Pancreas (tissue), 10 donors: Measurements from ENCODE around the gene AAR2. TPM values are rescaled to one million over a fixed set of nuclear protein-coding genes. Genes with fewer than 3 reads are reported as not detected.

Experiments
- ATAC-seq, 4 donors: fragments of 200-7000 bp; cut with Tn5 transposase; one replicate each; pipeline versions ENCODE4 v1.8.0 to v1.9.1; 2020; ENCODE audit warnings: mild to moderate bottlenecking in 4 of 4, moderate library complexity in 4 of 4
- DNase-seq, 6 donors: peaks; one replicate each; pipeline ENCODE4 v3.0.0-alpha.2; 2020
- FAIRE-seq: peaks from 2 replicates; lab custom pipeline; 2012; peaks lifted over from hg19 to GRCh38; lab: Jason Lieb, UNC
- H3K27ac ChIP-seq, 4 donors: fragments of 200-600 bp; sonication (generic); 1 replicate in 3 of 4; 2 replicates in 1 of 4; pipeline versions ENCODE4 v1.5.0 to v1.8.0; 2020
- H3K27me3 ChIP-seq, 4 donors: fragments of 200-600 bp; one replicate each; pipeline ENCODE4 v1.8.0; 2021
- H3K36me3 ChIP-seq, 3 donors: fragments of 200-600 bp; sonication (generic) in 1 of 3; one replicate each; pipeline versions ENCODE4 v1.5.0 to v1.8.0; 2020 to 2021
- H3K4me1 ChIP-seq, 3 donors: fragments of 200-600 bp; one replicate each; pipeline ENCODE4 v1.8.0; 2021
- H3K4me3 ChIP-seq, 4 donors: fragments of 200-600 bp; sonication (generic) in 2 of 4; one replicate each; pipeline versions ENCODE4 v1.5.0 to v1.8.0; 2020 to 2021
- H3K9me3 ChIP-seq, 4 donors: fragments of 200-600 bp; one replicate each; pipeline ENCODE4 v1.8.0; 2021
- WGBS, 2 donors: extraction: QIAGEN DNeasy Blood & Tissue Kit; methylation state at CpG; one replicate each; pipeline ENCODE4 v1.1.7; 2013; 5-methylcytosine and 5-hydroxymethylcytosine counted together
- intact Hi-C, 3 donors: fragments of 100-400 bp; cut with DNase I; formaldehyde crosslinking; loops; one replicate each; pipeline versions ENCODE4 v1.11.1 to v1.14.2; 2022
- polyA plus RNA-seq, 2 donors: library from polyadenylated mRNA; stranded (reverse); fragments of 200-250 nt; gene quantifications; one replicate each; pipeline ENCODE4 v1.2.3, GENCODE V29; 2013
- total RNA-seq, 6 donors: library from RNA; stranded (reverse); fragmentation: NEBNext Ultra II Directional in 4 of 6; extraction: Animal tissue kit (Norgen Biotek cat#: 25700) in 4 of 6; gene quantifications; one replicate each; pipeline versions ENCODE4 v1.2.1 to v1.2.4, GENCODE V29; 2021 to 2023
- TF ChIP-seq, protein P1 (sequence below), 4 donors: fragments of 200-600 bp; sonication (generic) in 3 of 4; IDR thresholded peaks; one replicate each; pipeline versions ENCODE4 v1.5.0 to v1.8.0; 2021; ENCODE audit warnings: antibody characterized with exemption in 4 of 4
- donor health status: healthy with polysubstance abuse.
- donor health status: DM: no; HTN: no; CAD: no; lungs with moderate emphysema.
- donor health status: DM: no; HTN: no; CAD: no.
- donor health status: control.
- donor health status: control.
- donor health status: Bipolar disorder and iron deficiency.
- donor health status: DM: yes; HTN: yes; CAD: no.
- donor health status: DM: no; HTN: no; CAD: no.
- donor health status: DM: no; HTN: no; CAD: no.
- donor health status: DM: yes; HTN: yes; CAD: no.

The AAR2 gene
- total and polyA plus RNA-seq, 8 donors = 7.0 to 18.0 (median 9.5) TPM

DNA sequence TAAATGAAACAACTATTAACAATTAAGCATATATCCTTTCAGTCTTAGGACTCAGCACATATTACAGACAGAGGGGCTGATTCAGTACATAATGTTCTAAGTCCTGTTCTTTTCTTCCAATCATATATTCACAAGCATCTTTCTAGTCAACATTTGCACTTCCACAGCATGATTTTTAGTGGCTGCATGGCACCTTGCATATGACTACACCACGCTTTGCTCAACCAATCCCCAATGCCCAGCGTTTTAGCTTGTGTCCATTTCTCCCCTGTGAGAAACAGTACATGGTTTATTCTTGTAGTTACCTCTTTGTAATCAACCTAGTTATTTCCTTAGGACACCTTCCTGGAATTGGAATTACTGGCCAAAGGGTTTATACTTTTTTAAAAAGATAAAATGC is 33.2 kb downstream of the AAR2 start:
- whole genome bisulfite sequencing, 2 donors = 52 to 74% methylated on average over 2 of the region's 2 CpGs

DNA sequence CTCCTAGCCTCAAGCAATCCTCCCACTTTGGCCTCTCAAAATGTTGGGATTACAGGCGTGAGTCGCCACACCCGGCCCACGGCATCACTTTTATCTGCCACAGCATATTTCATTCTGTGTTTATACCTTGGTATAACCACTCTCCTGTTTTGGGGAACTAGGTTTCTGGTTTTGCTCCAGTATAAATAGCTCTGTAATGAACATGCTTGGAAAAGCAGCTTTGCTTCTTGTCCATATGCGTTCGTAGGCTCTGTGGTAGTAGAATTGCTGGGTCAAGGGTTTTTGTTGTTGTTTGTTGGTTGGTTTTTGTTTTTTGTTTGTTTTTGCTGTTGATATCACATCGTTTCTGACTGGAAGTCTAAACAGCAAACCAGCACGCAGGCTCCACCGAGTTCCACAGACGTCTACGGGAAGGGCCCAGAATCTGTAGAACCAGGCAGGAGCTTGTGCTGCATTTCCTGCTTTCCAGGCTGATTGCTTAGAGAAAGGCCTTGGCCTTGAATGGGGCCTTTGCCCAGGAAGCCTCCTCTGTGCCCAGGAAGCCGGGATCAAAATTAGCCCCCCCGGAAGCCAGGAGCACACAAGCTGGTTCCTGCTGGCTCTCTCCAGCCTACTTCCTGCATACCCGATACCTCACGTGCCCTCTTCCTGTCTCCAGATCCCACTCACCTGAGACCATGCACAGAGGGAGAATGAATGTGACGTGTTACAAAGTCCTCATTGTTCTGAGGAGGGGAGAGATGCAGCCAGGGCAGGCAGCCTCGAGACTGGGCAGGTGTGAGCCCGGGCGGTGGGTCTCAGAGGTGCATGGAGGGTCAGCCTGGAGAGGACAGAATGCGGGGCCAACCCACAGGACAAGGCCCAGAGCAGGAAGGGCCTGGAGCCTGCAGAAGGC is 34.7 kb downstream of the AAR2 start:
- ATAC-seq (no peak), DNase-seq (no peak), FAIRE-seq (no peak)
- Histone ChIP-seq H3K27ac (no peak overlapping the region), H3K36me3 (no peaks in the 10 kb centered on the region), H3K4me1 (no peaks in the 10 kb centered on the region), H3K9me3 (no peaks in the 10 kb centered on the region), H3K27me3 (no peaks in the 10 kb centered on the region), H3K4me3 (no peak overlapping the region)
- TF ChIP-seq, protein P1, sequence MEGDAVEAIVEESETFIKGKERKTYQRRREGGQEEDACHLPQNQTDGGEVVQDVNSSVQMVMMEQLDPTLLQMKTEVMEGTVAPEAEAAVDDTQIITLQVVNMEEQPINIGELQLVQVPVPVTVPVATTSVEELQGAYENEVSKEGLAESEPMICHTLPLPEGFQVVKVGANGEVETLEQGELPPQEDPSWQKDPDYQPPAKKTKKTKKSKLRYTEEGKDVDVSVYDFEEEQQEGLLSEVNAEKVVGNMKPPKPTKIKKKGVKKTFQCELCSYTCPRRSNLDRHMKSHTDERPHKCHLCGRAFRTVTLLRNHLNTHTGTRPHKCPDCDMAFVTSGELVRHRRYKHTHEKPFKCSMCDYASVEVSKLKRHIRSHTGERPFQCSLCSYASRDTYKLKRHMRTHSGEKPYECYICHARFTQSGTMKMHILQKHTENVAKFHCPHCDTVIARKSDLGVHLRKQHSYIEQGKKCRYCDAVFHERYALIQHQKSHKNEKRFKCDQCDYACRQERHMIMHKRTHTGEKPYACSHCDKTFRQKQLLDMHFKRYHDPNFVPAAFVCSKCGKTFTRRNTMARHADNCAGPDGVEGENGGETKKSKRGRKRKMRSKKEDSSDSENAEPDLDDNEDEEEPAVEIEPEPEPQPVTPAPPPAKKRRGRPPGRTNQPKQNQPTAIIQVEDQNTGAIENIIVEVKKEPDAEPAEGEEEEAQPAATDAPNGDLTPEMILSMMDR (IDR thresholded peaks at IDR 0.05) = no peak
- 78 to 80% methylated on average over 20 of the region's 20 CpGs for WGBS, 2 donors
- intact Hi-C loops = no loop called here

More for the DNA sequence above, 33.2 kb downstream of the AAR2 start:
- FAIRE-seq (no peak), DNase-seq (no peak), ATAC-seq (no peak)
- H3K4me1 ChIP-seq = no peaks in the 10 kb centered on the region
- no peak overlapping the region for H3K27ac ChIP-seq
- H3K36me3 ChIP-seq = no peaks in the 10 kb centered on the region
- no peaks in the 10 kb centered on the region for H3K9me3 ChIP-seq
- TF ChIP-seq, protein P1 (IDR thresholded peaks at IDR 0.05) = no peak
- intact Hi-C loops = no loop called here
- no peak overlapping the region for H3K4me3 ChIP-seq
- no peaks in the 10 kb centered on the region for H3K27me3 ChIP-seq

DNA sequence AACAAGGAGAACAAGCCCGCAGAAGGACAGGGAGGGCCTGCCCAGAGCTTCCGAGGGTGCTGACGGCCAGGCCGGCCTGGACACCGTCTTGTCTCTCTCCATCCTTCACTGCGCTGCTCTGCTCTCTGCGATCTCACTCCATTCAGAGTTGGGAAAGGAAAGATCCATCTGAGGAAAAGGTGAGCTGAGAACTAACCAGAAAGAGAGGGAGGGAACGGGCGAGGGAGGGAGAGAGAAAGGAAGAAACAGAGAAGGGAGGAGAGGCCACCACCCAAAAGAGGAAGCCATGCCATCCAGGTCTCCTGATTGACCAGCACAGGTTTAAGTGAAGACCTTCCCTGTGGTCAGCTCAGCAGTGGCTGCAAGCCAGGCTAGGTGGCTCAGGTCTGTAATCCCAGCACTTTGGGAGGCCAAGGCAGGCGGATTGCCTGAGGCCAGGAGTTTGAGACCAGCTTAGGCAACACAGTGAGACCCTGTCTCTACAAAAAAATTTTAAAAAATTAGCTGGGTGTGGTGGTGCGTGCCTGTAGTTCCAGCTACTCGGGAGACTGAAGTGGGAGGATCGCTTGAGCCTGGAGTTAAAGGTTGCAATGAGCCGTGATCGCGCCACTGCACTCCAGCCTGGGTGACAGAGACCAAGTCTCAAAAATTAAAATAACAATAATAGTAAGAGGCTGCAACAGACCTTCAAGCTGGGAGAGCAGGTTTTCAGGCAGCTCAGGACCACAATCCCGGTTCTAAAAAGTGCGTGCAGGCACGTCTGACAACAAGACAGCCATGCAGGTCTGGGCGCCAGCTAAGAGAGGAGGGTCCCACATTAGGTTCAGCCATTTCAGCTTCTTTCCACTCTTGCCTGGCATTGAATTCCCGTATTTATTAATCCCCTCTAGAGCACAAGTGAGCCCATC is 35.6 kb downstream of the AAR2 start:
- H3K27me3 ChIP-seq = no peaks in the 10 kb centered on the region
- intact Hi-C loops = no loop called here
- no peaks in the 10 kb centered on the region for H3K4me1 ChIP-seq
- H3K36me3 ChIP-seq = no peaks in the 10 kb centered on the region
- H3K9me3 ChIP-seq = no peaks in the 10 kb centered on the region
- no peak for DNase-seq
- H3K4me3 ChIP-seq = no peak overlapping the region
- no peak overlapping the region for H3K27ac ChIP-seq
- FAIRE-seq = no peak
- ATAC-seq = no peak
- 87 to 91% methylated on average over 21 of the region's 21 CpGs for WGBS, 2 donors
- TF ChIP-seq, protein P1 (IDR thresholded peaks at IDR 0.05) = no peak

DNA sequence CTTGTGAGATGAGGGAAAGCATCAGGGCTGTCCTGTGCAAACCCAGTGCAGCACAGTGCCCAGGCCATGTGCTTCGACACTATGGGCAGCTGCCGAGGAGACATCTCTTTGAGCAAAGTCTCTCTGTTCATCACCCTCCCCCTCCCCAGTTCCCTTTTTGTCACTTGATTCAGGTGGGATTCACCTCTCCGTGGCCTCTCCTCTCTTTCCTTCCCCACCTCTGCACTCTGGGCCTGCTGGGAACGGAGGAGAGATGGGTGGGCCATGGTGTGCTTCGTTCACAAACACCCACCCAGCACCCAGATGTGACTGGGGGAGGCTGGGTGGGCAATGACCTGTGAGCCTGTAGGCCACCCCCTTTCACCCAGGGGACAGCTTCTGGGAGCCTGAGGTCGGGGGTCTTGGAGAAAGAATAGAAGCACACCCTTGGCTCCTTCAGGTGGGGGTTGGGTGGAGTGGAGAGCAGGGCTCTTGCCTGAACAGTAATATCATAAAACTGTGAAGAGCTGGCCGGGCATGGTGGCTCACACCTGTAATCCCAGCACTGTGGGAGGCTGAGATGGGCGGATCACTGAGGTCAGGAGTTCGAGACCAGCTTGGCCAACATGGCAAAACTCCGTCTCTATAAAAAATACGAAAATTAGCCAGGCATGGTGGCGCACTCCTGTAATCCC is 36.4 kb downstream of the AAR2 start:
- FAIRE-seq = no peak
- TF ChIP-seq, protein P1 (IDR thresholded peaks at IDR 0.05) = no peak

More for the DNA sequence above, 36.4 kb downstream of the AAR2 start:
- Histone ChIP-seq H3K9me3 (no peaks in the 10 kb centered on the region), H3K27me3 (no peaks in the 10 kb centered on the region), H3K4me3 (no peak overlapping the region), H3K36me3 (no peaks in the 10 kb centered on the region), H3K4me1 (no peaks in the 10 kb centered on the region), H3K27ac (no peak overlapping the region)
- 73 to 84% methylated on average over 12 of the region's 12 CpGs for WGBS, 2 donors
- ATAC-seq = no peak
- intact Hi-C loops = no loop called here
- no peak for DNase-seq
